Left ventricle myocardium inferior (tissue), 1 donor: Measurements from ENCODE around the gene CLMN. TPM values are rescaled to one million over a fixed set of nuclear protein-coding genes. Genes with fewer than 3 reads are reported as not detected.
"Not testable (repeated sequence)": the region's sequence is repeated elsewhere in the genome, so short reads cannot be mapped to it uniquely, and the experiment has no call there.

Experiments
- DNase-seq: peaks from one replicate; pipeline ENCODE4 v3.0.0-alpha.2; 2020
- H3K27ac ChIP-seq: fragments of 200-600 bp; replicated peaks from 2 replicates; pipeline ENCODE4 v1.8.0; 2021
- H3K27me3 ChIP-seq: fragments of 200-600 bp; 2 replicates; pipeline ENCODE4 v1.8.0; 2021; ENCODE audit warnings: low read depth
- H3K36me3 ChIP-seq: fragments of 200-600 bp; 2 replicates; pipeline ENCODE4 v1.8.0; 2021
- H3K4me1 ChIP-seq: fragments of 200-600 bp; 2 replicates; pipeline ENCODE4 v1.8.0; 2021
- H3K4me3 ChIP-seq: fragments of 200-600 bp; 2 replicates; pipeline ENCODE4 v1.8.0; 2021; ENCODE audit warnings: mild to moderate bottlenecking, moderate library complexity
- H3K9me3 ChIP-seq: fragments of 200-600 bp; replicated peaks from 2 replicates; pipeline ENCODE4 v1.8.0; 2021
- CTCF ChIP-seq: fragments of 200-600 bp; IDR thresholded peaks from 2 replicates; pipeline ENCODE4 v1.8.0; 2021; ENCODE audit warnings: antibody characterized with exemption, mild to moderate bottlenecking, borderline replicate concordance
- intact Hi-C: fragments of 100-400 bp; cut with micrococcal nuclease; formaldehyde crosslinking; loops from one replicate; pipeline ENCODE4 v1.11.0; 2022
- total RNA-seq: library from RNA; stranded (reverse); fragmentation: NEBNext Ultra II Directional; extraction: Animal tissue kit (Norgen Biotek cat#: 25700); gene quantifications from one replicate; pipeline ENCODE4 v1.2.1, GENCODE V29; 2021
- donor health status: DM: no; HTN: yes; CAD: no; lungs with severe emphysema.

Gene CLMN
- total RNA-seq, 1 donor from 2014 or later, result 3.7 TPM

DNA sequence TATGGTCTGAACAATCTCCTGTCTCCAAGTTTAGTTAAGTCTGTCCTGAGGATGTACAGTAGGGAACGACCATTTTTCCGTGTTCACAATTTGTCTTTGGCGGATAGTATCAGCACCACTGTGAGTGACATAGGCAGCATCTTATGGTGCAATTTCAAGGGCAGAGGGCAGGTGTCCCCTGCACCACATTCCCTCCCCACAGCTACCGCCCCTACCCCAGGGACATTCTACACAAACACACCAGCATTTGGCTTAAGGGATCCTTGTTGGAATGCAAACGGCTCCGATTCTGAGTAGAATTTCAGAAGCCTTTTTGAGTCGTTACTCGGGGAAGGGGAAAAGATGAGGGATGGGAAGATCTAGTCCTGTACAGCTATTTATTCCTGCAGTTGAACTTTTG is 137.3 kb downstream of the CLMN start:
- H3K27me3 ChIP-seq, result peaks cover 15% of the 10 kb centered on the region
- H3K27ac ChIP-seq, result peak overlapping the region; percentile 86
- H3K9me3 ChIP-seq, result no peaks in the 10 kb centered on the region
- H3K36me3 ChIP-seq, result peaks cover 11% of the 10 kb centered on the region
- no peak for TF ChIP-seq CTCF
- no peak for DNase-seq
- no peak overlapping the region for H3K4me3 ChIP-seq
- peaks cover 55% of the 10 kb centered on the region for H3K4me1 ChIP-seq
- intact Hi-C loops, result no loop called here

DNA sequence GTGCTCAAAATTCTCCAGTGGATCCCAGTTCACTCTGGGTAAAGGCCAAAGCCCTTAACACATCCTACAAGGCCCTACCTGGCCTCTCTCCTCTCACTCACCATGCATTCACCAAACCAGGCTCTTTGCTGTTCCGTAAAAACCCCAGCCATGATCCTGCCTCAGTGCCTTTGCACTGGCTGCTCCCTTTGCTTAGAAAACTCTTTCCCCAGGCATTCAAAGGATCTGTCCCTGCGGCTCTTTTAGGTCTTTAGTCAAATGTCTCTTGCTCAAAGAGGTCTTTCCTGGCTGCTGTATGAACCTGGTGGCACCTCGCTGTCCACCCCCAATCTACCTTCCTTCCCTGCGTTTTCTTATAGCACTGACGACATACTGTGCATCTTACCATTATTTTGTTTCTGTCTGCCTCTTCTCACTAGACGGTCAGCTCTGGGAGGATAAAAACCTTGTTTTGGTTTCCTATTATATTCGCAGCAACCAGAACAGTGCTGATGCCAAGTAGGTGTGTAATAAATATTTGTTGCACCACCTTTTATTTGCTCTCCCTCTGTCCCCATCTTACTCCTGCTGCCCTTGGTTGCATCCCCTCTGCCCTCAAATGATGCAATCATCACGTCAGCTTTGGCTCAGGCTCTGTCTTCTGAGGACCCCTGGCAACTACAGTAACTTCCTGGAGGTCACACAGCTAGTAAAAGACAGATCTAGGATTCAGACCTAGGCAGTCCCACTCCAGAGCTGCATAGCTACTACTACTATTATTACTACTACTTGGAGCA is 138.6 kb downstream of the CLMN start:
- no peaks in the 10 kb centered on the region for H3K9me3 ChIP-seq
- no peak for TF ChIP-seq CTCF
- no peak overlapping the region for H3K4me3 ChIP-seq
- peaks cover 11% of the 10 kb centered on the region for H3K36me3 ChIP-seq
- peaks cover 52% of the 10 kb centered on the region for H3K4me1 ChIP-seq
- DNase-seq, result no peak
- intact Hi-C loops, result no loop called here
- peaks cover 13% of the 10 kb centered on the region for H3K27me3 ChIP-seq
- peak overlapping the region; percentile 86 for H3K27ac ChIP-seq

- H3K9me3 ChIP-seq, H3K4me3 ChIP-seq, intact Hi-C loops, H3K27ac ChIP-seq, H3K27me3 ChIP-seq, DNase-seq: not testable (repeated sequence)
- Histone ChIP-seq H3K4me1 (peaks cover 11% of the 10 kb centered on the region), H3K36me3 (peaks cover 11% of the 10 kb centered on the region)
Observed at GRCh38 chr14:95175670-95176069, 144.0 kb downstream of the CLMN start.

- Histone ChIP-seq H3K4me1 (peaks cover 11% of the 10 kb centered on the region), H3K27me3 (no peaks in the 10 kb centered on the region), H3K9me3 (no peaks in the 10 kb centered on the region), H3K27ac (no peak overlapping the region), H3K4me3 (no peak overlapping the region), H3K36me3 (peaks cover under 1% of the 10 kb centered on the region)
- DNase-seq, result no peak
- intact Hi-C loops, result no loop called here
- TF ChIP-seq CTCF, result peak; percentile 58
Observed at GRCh38 chr14:95174184-95174792, 145.4 kb downstream of the CLMN start.

DNA sequence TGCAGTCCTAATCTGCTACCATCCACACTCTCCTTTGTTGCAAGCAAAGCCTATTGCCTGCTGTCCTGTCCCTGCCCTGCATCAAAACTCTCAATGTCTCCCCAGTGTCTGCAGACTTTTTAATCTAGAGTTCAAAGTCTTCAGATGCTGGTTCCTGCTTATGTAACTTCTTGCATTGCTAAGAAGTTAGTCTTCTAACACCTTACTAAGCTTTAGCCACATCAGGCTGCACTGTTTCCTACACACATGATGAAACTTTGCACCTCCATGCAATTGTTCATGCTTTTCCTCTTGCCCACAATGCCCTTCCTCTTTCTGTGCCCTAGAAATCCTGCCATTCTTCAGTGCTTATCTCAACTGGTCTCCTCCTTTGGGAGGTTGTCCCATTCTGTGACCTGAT is 146.2 kb downstream of the CLMN start:
- no peak for TF ChIP-seq CTCF
- H3K27me3 ChIP-seq, result no peaks in the 10 kb centered on the region
- DNase-seq, result no peak
- H3K9me3 ChIP-seq, result no peaks in the 10 kb centered on the region
- no peak overlapping the region for H3K4me3 ChIP-seq
- H3K4me1 ChIP-seq, result peaks cover 11% of the 10 kb centered on the region
- no peaks in the 10 kb centered on the region for H3K36me3 ChIP-seq
- H3K27ac ChIP-seq, result no peak overlapping the region
- intact Hi-C loops, result no loop called here

DNA sequence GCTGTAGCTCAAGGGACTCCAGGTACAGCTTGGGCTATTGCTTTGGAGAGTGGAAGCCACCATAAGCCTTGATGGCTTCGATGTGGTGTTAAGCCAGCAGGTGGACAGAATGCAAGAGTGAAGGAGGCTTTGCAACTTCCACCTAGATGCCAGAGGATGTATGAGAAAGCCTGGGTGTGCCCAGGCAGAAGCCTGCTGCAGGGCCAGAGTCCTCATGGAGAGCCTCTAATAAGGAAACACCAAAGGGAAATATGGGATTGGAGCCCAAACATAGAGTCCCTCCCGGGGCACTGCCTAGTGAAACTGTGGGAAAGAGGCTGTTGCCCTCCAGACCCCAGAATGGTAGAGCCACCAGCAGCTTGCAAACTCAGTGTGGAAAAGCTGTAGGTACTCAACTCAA is 152.5 kb downstream of the CLMN start:
- DNase-seq, result no peak
- intact Hi-C loops, result no loop called here
- no peak for TF ChIP-seq CTCF
- Histone ChIP-seq H3K4me1 (peaks cover 14% of the 10 kb centered on the region), H3K36me3 (no peaks in the 10 kb centered on the region), H3K9me3 (peaks cover 19% of the 10 kb centered on the region), H3K27me3 (no peaks in the 10 kb centered on the region), H3K4me3 (no peak overlapping the region), H3K27ac (no peak overlapping the region)
